ENCODE data around the gene NELL2. TPM values are rescaled to one million over a fixed set of nuclear protein-coding genes. Genes with fewer than 3 reads are reported as not detected.

NELL2 gene
- total RNA-seq, 1 experiment from 2014 or later, result 1.1 TPM

DNA sequence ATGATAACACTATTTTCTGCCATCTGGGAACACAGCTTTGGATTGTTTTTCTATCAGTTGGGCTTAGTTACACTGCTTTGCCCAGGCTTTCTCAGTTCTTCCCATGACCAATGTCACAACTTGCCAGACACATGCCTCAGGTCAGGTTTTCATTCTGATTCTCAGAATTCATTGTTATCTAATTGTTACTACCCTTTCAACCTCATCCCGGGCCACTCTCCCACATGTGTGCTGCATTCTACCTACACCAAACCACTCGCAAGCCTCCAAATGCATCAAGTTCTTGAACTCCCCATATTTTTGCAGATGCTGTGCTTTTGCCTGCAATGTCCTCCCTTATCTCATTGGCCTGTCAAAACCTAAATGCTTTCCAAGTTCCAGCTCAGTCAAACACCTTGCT lies 36.3 kb downstream of the NELL2 start:
- CTCF ChIA-PET, result no interaction called here
- Histone ChIP-seq H3K27ac (ENCODE audit: low read depth, low read length) (no peak overlapping the region), H3K79me2 (ENCODE audit: insufficient read depth, low read length) (no peaks in the 10 kb centered on the region), H2AFZ (ENCODE audit: low read depth, low read length, poor library complexity, severe bottlenecking) (no peak overlapping the region), H3K4me3 (replicated peaks in 1 of 2; ENCODE audit: low read depth in 1 of 2, low read length in 2 of 2) (no peak overlapping the region), H3K9ac (ENCODE audit: low read length) (no peak overlapping the region), H4K20me1 (ENCODE audit: insufficient read depth) (no peaks in the 10 kb centered on the region), H3K9me2 (ENCODE audit: insufficient read depth) (no peaks in the 10 kb centered on the region), H3K9me3 (ENCODE audit: control insufficient read depth in 1 of 2, insufficient read depth in 1 of 2, low read depth in 1 of 2, low read length in 2 of 2) (no peaks in the 10 kb centered on the region), H3K4me2 (ENCODE audit: low read length) (no peak overlapping the region), H3K4me1 (ENCODE audit: control insufficient read depth in 1 of 2, insufficient read depth in 2 of 2, low read length in 2 of 2) (no peaks in the 10 kb centered on the region), H3K36me3 (ENCODE audit: control insufficient read depth in 1 of 2, insufficient read depth in 2 of 2, low read length in 2 of 2) (no peaks in the 10 kb centered on the region), H3K27me3 (ENCODE audit: insufficient read depth, low read length) (no peaks in the 10 kb centered on the region)
- no peak for DNase-seq (ENCODE audit: low read depth, low spot score)
- TF ChIP-seq EGR1 (IDR thresholded peaks at IDR 0.05; ENCODE audit: low read depth), result no peak
- no peak for TF ChIP-seq JUND (IDR thresholded peaks at IDR 0.05)
- TF ChIP-seq POLR2AphosphoS5 (IDR thresholded peaks at IDR 0.05; ENCODE audit: low read depth, low read length), result no peak
- TF ChIP-seq EZH2 (IDR thresholded peaks at IDR 0.05), result no peak
- TF ChIP-seq FOSL1 (IDR thresholded peaks at IDR 0.05; ENCODE audit: low read depth), result no peak
- TF ChIP-seq ZNF274 (IDR thresholded peaks at IDR 0.05; ENCODE audit: low read depth, low read length), result no peak
- TF ChIP-seq, protein P1, sequence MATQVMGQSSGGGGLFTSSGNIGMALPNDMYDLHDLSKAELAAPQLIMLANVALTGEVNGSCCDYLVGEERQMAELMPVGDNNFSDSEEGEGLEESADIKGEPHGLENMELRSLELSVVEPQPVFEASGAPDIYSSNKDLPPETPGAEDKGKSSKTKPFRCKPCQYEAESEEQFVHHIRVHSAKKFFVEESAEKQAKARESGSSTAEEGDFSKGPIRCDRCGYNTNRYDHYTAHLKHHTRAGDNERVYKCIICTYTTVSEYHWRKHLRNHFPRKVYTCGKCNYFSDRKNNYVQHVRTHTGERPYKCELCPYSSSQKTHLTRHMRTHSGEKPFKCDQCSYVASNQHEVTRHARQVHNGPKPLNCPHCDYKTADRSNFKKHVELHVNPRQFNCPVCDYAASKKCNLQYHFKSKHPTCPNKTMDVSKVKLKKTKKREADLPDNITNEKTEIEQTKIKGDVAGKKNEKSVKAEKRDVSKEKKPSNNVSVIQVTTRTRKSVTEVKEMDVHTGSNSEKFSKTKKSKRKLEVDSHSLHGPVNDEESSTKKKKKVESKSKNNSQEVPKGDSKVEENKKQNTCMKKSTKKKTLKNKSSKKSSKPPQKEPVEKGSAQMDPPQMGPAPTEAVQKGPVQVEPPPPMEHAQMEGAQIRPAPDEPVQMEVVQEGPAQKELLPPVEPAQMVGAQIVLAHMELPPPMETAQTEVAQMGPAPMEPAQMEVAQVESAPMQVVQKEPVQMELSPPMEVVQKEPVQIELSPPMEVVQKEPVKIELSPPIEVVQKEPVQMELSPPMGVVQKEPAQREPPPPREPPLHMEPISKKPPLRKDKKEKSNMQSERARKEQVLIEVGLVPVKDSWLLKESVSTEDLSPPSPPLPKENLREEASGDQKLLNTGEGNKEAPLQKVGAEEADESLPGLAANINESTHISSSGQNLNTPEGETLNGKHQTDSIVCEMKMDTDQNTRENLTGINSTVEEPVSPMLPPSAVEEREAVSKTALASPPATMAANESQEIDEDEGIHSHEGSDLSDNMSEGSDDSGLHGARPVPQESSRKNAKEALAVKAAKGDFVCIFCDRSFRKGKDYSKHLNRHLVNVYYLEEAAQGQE (IDR thresholded peaks at IDR 0.05; ENCODE audit: low read depth), result no peak
- no peak for TF ChIP-seq TCF7L2 (IDR thresholded peaks at IDR 0.05; ENCODE audit: borderline replicate concordance, extremely low read depth, insufficient read depth, insufficient read length)
- TF ChIP-seq SRF (IDR thresholded peaks at IDR 0.05; ENCODE audit: low read depth), result no peak
- TF ChIP-seq, protein P2, sequence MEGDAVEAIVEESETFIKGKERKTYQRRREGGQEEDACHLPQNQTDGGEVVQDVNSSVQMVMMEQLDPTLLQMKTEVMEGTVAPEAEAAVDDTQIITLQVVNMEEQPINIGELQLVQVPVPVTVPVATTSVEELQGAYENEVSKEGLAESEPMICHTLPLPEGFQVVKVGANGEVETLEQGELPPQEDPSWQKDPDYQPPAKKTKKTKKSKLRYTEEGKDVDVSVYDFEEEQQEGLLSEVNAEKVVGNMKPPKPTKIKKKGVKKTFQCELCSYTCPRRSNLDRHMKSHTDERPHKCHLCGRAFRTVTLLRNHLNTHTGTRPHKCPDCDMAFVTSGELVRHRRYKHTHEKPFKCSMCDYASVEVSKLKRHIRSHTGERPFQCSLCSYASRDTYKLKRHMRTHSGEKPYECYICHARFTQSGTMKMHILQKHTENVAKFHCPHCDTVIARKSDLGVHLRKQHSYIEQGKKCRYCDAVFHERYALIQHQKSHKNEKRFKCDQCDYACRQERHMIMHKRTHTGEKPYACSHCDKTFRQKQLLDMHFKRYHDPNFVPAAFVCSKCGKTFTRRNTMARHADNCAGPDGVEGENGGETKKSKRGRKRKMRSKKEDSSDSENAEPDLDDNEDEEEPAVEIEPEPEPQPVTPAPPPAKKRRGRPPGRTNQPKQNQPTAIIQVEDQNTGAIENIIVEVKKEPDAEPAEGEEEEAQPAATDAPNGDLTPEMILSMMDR (IDR thresholded peaks at IDR 0.05 in 2 of 3, conservative IDR thresholded peaks at IDR 0.05 in 1 of 3; ENCODE audit: borderline replicate concordance in 1 of 3, insufficient read depth in 1 of 3, low read depth in 2 of 3, low read length in 2 of 3), result no peak
- no peak for TF ChIP-seq YY1 (IDR thresholded peaks at IDR 0.05; ENCODE audit: extremely low read depth, insufficient replicate concordance, low read depth, low read length)
- intact Hi-C loops (cut with micrococcal nuclease), result no loop called here
- BruUV-seq (replicated peaks), result no TSS peak
- RAD21 ChIA-PET (ENCODE audit: low non-redundant PET in 1 of 2, low total read pairs in 2 of 2, uncharacterized antibody in 2 of 2, unreplicated experiment in 2 of 2), result no interaction called here
- POLR2A ChIA-PET, result no interaction called here
- ATAC-seq, result no peak

All from HCT116 (cell line).